GM12872 (cell line): Measurements from ENCODE around the gene CTNNBL1.

ENCODE experiments used
- CTCF ChIP-seq: IDR thresholded peaks from 3 replicates; pipeline ENCODE4 v1.5.1; 2011; ENCODE audit warnings: low read depth, mild to moderate bottlenecking, low read length, moderate library complexity; ENCODE audit not compliant: insufficient read depth

Gene CTNNBL1

GRCh38 chr20:37764333-37764935, 70.6 kb downstream of the CTNNBL1 start:
- TF ChIP-seq CTCF = no peak

- no peak for TF ChIP-seq CTCF
Observed at GRCh38 chr20:37770908-37771307, 77.1 kb downstream of the CTNNBL1 start.

- TF ChIP-seq CTCF = no peak
Observed at GRCh38 chr20:37773291-37773826, 79.5 kb downstream of the CTNNBL1 start.

GRCh38 chr20:37774156-37774555, 80.3 kb downstream of the CTNNBL1 start:
- TF ChIP-seq CTCF = no peak

- TF ChIP-seq CTCF = no peak
Observed at GRCh38 chr20:37775200-37775599, 81.4 kb downstream of the CTNNBL1 start.

GRCh38 chr20:37776049-37776448, 82.2 kb downstream of the CTNNBL1 start:
- no peak for TF ChIP-seq CTCF

- no peak for TF ChIP-seq CTCF
Observed at GRCh38 chr20:37776526-37776925, 82.7 kb downstream of the CTNNBL1 start.
